OCI-M1 (cell line): Measurements from ENCODE around the gene BTG2.
A peak's percentile ranks its signal among the peaks of the same experiment; 100 is the strongest.
"Not testable (repeated sequence)": the region's sequence is repeated elsewhere in the genome, so short reads cannot be mapped to it uniquely, and the experiment has no call there.

Experiments
- DNase-seq: peaks from one replicate; lab custom pipeline; 2025; lab: John Stamatoyannopoulos, UW

Gene BTG2

GRCh38 chr1:203304919-203305808 lies at the start of gene BTG2:
BTG2 (plus strand) TSS chr1:203305519; CDS start chr1:203305607, 88 bp downstream.
- DNase-seq: peak; percentile 94

- not testable (repeated sequence) for DNase-seq
These were observed 48.7 kb upstream of the BTG2 start for GRCh38 chr1:203256636-203257035.

GRCh38 chr1:203263496-203263895 lies 41.8 kb upstream of the BTG2 start:
- no peak for DNase-seq

DNA sequence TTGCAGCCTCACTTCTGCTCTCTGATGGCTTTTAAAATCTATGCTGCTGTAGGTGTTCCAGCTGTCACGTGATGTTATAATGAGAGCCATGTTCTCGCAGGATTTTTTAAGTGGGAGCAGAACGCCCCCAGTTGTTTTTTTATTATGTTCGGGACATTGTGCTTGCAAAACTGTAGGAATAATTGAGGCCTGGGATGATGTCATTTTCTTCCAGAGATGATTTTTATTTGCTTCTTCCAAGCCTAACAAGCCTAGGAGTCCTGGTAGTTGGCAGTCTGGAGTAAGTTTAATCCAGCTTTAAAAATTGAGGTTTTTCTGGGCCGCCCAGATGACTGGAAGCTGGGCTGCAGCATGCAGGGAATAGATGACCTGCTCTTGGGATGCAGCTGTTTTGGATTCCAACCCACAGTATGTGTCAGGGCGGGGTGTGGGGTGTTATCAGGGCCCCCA lies 41.2 kb upstream of the BTG2 start:
- no peak for DNase-seq

- DNase-seq: no peak
These were observed 39.8 kb upstream of the BTG2 start for GRCh38 chr1:203265541-203265940.

GRCh38 chr1:203266140-203266539 lies 39.2 kb upstream of the BTG2 start:
- DNase-seq: not testable (repeated sequence)

GRCh38 chr1:203267347-203267846 lies 37.9 kb upstream of the BTG2 start:
- DNase-seq: peak; percentile 93

- DNase-seq: no peak
These were observed 37.4 kb upstream of the BTG2 start for GRCh38 chr1:203267912-203268311.

DNA sequence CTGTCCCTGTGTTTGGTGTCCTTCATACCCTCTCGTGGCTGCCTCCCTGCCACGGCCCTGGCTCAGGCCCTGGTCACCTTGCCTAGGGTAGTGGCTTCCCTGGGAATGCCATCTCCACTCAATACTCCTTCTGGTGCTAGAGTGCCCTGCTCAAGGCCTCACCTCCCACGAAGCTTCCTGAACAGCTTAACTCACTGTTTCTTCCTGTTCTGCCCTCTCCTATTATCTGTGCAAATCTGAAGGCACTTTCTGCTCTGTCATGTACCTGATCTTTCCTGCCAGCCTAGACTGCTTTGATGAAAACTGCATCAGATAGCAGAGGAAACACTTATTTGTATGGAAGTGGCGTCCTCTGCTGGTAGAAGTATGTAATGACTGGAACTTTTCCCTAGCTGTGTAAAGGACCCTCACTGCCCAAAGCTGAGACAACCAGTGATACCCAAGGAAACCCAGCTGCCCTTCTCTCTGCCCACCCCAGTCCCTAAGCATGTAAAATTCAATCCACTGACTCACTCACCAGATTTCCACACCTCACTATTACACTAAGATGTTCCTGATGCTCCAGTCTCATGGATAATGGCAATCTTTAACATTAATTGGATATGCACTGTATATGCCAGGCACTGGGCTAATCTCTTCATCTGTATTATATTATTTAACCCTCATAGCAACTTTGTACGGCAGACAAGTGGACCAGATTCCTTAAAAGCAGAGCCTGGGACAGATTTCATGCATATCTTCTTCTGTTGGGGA lies 36.2 kb upstream of the BTG2 start:
- peak; percentile 85 for DNase-seq

DNA sequence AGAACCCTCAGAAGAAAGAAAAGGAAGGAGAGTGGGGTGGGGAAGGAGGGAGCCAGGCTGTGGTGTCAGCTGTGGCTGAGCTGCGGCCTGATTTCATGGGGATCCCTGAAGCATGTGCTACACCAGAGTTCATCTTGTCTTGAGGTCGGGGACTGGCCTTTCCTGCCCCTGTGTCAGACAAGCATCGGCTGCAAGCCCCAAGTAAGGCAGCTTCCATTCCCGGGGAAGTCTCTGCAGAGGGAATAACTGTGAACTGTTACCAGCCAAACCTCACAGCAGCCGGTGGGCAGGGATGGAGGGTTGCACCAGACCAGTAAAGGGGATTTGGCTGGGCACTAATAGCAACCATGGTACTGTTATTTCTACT lies 35.7 kb upstream of the BTG2 start:
- no peak for DNase-seq

- DNase-seq: no peak
These were observed 34.9 kb upstream of the BTG2 start for GRCh38 chr1:203270448-203270847.

DNA sequence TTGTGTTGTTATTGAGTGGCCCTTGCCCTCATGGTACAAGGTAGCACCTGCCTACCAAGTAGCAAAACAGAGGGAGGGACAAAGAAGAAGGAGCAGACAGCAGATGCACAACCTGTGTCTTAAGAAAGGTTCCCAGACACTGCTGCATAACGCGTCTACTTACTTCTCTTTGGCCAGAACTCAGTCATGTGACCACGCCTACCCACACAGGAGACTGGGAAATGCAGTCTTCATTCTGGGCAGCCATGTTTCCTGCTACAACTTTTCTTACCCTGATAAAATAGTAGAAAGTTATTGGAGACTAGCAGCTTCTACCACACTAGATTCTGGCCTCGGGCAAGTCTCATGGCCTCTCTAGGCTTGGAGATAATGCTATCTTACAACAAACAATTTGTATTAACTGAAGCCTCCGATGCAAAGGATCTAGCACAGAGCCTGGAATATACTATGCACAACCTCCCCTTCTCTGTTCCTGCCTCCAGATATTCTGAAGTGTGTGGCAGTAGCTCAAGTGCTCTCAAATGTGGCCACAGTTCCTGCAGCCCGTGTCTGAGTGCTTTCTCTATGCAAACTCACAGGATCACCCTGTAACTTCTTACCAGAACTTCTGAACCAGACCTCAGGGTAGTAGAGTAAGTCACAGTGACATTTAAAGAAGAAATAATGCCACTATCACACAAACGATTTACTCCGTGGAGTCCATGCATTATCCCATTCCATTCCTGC lies 34.1 kb upstream of the BTG2 start:
- peak; percentile 88 for DNase-seq

- no peak for DNase-seq
These were observed 33.2 kb upstream of the BTG2 start for GRCh38 chr1:203271962-203272632.

DNA sequence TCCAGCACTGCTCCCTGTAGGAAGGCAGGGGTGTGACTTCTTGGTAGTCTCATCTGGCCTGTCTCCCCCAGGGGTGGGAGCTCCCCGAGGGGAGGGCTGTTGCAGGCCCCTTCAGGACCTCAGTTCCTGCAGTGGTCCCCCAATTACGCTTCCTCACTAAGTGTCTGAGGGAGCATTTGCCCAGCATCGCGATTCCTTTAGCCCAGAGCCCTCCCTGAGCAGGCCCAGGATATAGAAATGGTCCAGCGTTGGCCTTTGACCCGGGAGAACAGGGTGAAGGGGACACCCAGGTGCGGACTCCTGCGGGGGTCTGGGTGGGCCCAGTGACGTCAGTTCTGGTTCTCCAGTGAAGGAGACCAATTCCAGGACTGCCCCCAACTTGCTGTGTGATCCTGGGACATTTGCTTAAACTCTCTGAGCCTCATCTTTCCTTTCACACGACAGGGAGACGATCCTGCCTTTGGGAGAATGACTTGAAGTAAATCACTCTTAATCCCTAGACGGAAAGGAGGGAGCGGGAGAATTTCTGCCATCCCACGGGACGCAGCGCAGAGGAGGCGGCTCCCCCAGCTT lies 32.6 kb upstream of the BTG2 start:
- DNase-seq: no peak

GRCh38 chr1:203273206-203273868 lies 32.0 kb upstream of the BTG2 start:
- peak; percentile 87 for DNase-seq

DNA sequence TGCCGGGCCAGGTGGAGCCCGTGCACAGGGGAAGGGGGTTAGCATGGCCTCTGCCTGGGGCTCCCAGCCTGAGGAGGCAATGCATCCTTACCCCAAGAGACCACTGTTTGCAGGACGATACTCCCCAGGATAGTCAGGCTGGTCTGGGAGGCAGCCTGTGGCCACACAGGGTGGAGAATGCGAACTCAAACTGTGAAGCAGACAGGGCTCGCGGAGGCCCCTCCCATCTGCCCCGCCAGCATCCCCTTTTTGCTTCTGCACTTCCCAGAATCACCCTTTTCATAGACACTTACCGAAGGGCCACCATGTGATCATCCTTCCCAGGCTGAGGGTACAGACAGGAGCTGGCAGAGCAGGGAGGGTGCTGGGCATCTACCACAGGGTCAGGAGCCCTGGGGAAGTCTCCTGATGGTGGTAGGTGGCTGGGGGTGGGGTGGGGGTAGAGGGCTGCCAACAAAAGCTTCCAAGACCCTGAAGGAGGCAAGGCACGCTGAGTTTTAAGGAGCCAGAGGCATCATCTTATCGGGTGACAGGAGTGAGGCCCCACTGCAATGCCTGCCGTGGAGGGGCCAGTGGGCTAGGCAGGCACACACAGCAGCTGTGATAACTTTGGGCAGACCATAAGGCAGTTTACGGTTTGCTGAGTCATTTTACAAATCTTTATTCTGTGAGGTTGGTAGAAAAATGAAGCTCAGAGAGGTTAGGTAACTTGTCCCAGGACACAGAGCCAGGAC lies 31.3 kb upstream of the BTG2 start:
- DNase-seq: peak; percentile 26

DNA sequence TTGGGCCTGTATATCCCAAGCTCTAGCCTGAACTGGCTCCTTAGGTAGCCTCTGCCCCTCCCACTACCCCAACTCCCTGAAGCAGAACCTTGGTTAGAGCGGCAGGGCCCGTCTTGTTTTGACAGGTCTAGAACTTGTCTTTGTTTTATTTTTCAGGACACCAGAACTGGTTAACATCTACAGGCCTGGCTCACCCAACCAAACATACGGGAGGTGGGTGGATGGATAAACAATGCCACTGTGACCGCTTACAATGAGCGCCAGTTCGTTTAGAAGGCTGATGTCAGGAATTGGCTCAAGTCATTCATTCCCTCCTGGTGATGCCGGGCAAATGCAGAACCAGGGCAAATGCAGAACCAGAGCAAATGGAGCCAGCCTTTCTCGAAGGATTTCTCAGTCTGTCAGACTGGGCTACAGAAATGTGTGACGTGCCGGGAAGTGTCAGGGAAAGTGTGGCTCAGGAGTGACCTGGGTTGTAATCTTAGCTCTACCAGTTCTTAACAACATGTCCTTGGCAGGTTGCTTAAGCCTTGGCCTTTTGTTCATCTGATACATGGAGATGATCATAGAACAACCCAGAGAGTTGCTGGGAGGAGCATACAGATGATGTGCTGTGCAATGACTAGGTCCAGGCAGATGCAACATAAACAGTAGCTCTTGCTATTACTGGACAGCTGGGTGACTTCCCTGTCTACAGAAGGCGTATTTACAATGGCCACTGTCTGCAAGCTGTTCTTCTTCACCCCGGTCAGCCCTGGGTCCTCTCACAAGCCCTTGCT lies 30.5 kb upstream of the BTG2 start:
- DNase-seq: no peak

GRCh38 chr1:203275656-203276272 lies 29.6 kb upstream of the BTG2 start:
- DNase-seq: no peak

DNA sequence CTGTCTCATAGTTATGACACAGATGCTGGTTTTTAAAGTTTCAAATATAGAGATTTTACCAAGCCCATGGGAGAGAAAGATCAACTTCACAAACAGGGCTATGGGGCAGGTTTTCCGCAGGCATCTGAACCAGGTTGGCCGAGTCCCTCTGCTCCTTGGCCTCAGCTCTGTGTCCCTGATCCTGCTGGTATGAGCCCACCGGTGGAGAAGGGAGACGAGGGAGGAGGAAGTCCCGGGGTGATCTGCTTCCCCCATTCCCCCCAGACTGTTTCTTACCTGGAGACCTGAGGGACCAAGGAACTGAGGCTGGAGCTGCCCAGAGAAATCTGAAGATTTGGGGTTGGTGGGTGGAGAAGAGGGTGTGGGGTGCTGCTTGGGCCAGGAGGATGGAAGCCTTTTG lies 28.9 kb upstream of the BTG2 start:
- no peak for DNase-seq
